GM12864 (cell line): ENCODE data around the gene BAIAP2L1.
"Not testable (repeated sequence)": the region's sequence is repeated elsewhere in the genome, so short reads cannot be mapped to it uniquely, and the experiment has no call there.

ENCODE experiments used
- DNase-seq: peaks from one replicate; pipeline ENCODE4 v3.0.0-alpha.2; 2011; ENCODE audit warnings: low read depth
- H3K4me3 ChIP-seq: 2 replicates; pipeline ENCODE4 v1.5.1; 2011; ENCODE audit warnings: mild to moderate bottlenecking, low read depth, low read length, control low read depth
- TF ChIP-seq, protein P1 (sequence below): IDR thresholded peaks from 2 replicates; pipeline ENCODE4 v1.5.1; 2011; ENCODE audit warnings: low read depth, mild to moderate bottlenecking, moderate library complexity, low read length, control low read depth, inconsistent platforms; ENCODE audit errors: missing control alignments

Gene BAIAP2L1, protein sequence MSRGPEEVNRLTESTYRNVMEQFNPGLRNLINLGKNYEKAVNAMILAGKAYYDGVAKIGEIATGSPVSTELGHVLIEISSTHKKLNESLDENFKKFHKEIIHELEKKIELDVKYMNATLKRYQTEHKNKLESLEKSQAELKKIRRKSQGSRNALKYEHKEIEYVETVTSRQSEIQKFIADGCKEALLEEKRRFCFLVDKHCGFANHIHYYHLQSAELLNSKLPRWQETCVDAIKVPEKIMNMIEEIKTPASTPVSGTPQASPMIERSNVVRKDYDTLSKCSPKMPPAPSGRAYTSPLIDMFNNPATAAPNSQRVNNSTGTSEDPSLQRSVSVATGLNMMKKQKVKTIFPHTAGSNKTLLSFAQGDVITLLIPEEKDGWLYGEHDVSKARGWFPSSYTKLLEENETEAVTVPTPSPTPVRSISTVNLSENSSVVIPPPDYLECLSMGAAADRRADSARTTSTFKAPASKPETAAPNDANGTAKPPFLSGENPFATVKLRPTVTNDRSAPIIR

GRCh38 chr7:98400542-98401340 is at the start of gene BAIAP2L1:
TSS of gene BAIAP2L1 (minus strand) at chr7:98401090. CDS start at chr7:98400852, 238 bp downstream.
- H3K4me3 ChIP-seq: peak within 1 kb of the TSS; percentile 92
- TF ChIP-seq, protein P1, sequence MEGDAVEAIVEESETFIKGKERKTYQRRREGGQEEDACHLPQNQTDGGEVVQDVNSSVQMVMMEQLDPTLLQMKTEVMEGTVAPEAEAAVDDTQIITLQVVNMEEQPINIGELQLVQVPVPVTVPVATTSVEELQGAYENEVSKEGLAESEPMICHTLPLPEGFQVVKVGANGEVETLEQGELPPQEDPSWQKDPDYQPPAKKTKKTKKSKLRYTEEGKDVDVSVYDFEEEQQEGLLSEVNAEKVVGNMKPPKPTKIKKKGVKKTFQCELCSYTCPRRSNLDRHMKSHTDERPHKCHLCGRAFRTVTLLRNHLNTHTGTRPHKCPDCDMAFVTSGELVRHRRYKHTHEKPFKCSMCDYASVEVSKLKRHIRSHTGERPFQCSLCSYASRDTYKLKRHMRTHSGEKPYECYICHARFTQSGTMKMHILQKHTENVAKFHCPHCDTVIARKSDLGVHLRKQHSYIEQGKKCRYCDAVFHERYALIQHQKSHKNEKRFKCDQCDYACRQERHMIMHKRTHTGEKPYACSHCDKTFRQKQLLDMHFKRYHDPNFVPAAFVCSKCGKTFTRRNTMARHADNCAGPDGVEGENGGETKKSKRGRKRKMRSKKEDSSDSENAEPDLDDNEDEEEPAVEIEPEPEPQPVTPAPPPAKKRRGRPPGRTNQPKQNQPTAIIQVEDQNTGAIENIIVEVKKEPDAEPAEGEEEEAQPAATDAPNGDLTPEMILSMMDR: no peak
- DNase-seq: no peak

DNA sequence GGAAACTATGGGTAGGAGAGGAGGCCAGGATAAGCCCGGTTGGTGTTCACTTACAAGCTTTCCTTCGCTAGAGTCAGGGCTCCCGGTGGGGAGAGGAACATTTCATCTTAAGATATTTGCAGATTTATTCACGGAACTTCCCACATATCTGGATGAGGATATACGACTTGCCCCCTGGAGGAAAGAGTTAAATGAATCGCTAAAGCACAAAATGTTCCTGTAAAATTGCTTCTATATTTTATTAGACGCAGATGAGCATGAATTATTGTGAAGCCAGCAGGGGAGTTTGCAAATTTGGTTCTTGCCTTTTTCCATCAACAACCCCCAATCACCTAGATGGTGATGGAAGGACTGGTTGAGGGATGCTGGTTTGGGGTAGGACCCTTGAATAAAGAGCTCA is 47.9 kb upstream of the BAIAP2L1 start:
- DNase-seq: no peak
- TF ChIP-seq, protein P1: no peak
- H3K4me3 ChIP-seq: no peak overlapping the region

DNA sequence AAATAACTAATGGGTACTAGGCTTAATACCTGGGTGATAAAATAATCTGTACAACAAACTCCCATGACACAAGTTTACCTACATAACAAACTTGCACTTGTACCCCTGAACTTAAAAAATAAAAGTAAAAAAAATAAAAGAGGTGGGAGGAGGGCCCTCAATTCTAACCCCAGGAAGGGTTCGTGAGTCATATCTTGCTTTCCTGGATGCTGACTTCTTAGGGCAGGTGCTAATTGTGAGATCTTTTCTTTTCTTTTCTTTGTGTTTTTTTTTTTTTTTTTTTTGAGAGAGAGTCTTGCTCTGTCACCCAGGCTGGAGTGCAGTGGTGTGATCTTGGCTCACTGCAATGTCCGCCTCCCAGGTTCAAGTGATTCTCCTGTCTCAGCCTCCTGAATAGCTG is 40.1 kb upstream of the BAIAP2L1 start:
- not testable (repeated sequence) for DNase-seq, H3K4me3 ChIP-seq

- TF ChIP-seq, protein P1: no peak
- DNase-seq: no peak
- H3K4me3 ChIP-seq: no peak overlapping the region
Measured at GRCh38 chr7:98439484-98439883, 38.6 kb upstream of the BAIAP2L1 start.

GRCh38 chr7:98434087-98434486 is 33.2 kb upstream of the BAIAP2L1 start:
- no peak overlapping the region for H3K4me3 ChIP-seq
- DNase-seq: no peak
- TF ChIP-seq, protein P1: no peak

DNA sequence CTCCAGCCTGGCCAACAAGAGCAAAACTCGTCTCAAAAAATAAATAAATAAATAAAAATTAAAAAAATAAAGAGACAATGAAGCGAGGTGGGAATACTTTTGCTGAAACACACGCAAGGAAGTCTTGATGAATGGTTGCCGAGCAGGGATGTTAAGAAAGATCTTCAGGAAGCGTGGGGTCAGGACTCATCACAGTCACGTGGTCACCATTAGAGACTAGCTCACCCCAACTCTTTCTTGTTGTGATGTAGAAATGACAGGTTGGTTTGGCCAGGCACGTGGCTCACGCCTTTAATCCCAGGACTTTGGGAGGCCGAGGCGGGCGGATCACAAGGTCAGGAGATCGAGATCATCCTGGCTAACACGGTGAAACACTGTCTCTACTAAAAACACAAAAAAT is 28.9 kb upstream of the BAIAP2L1 start:
- no peak overlapping the region for H3K4me3 ChIP-seq
- TF ChIP-seq, protein P1: no peak

DNA sequence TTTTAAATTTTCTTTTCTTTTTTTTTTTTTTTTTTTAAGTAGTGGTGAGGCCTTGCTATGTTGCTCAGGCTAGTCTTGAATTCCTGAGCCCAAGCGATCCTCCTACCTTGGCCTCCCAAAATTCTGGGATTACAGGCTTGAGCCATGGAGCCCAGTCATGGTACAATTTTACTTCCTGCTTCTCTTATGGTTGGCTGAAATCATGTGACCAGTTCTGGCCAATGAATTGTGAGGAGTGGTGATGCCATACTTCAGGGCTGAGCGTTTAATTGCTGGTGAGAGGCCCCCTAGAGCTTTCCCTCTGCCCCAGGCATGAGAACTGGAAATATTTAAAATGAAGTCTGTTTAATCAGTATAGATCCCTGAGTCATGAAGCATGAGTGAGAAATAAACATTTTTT is 22.2 kb upstream of the BAIAP2L1 start:
- TF ChIP-seq, protein P1: no peak
- H3K4me3 ChIP-seq: no peak overlapping the region
- DNase-seq: no peak

More for the DNA sequence above, 28.9 kb upstream of the BAIAP2L1 start:
- no peak for DNase-seq
